IPS-20b (cell line): ENCODE measurements around the gene DUSP16.
"Not testable (repeated sequence)": the region's sequence is repeated elsewhere in the genome, so short reads cannot be mapped to it uniquely, and the experiment has no call there.

Experiments
- H3K27ac ChIP-seq: one replicate; pipeline ENCODE4 v1.5.1; 2013; ENCODE audit warnings: low read length
- H3K27me3 ChIP-seq: 2 replicates; pipeline ENCODE4 v1.6.1; 2013; ENCODE audit warnings: mild to moderate bottlenecking, low read length, inconsistent platforms; ENCODE audit not compliant: insufficient read depth
- H3K36me3 ChIP-seq: 2 replicates; pipeline ENCODE4 v1.6.1; 2013; ENCODE audit warnings: low read depth, mild to moderate bottlenecking, inconsistent platforms, low read length, moderate library complexity; ENCODE audit not compliant: insufficient read depth
- H3K4me1 ChIP-seq: 2 replicates; pipeline ENCODE4 v1.6.1; 2013; ENCODE audit warnings: mild to moderate bottlenecking, control low read depth, inconsistent platforms, low read length, moderate library complexity; ENCODE audit not compliant: insufficient read depth
- H3K4me3 ChIP-seq: 2 replicates; pipeline ENCODE4 v1.5.1; 2013; ENCODE audit warnings: mild to moderate bottlenecking, low read length, inconsistent platforms
- H3K9ac ChIP-seq: 2 replicates; pipeline ENCODE4 v1.6.1; 2013; ENCODE audit warnings: low read depth, mild to moderate bottlenecking, inconsistent platforms, low read length, moderate library complexity
- H3K9me3 ChIP-seq: 2 replicates; pipeline ENCODE4 v1.6.1; 2013; ENCODE audit warnings: mild to moderate bottlenecking, low read depth, low read length, inconsistent platforms; ENCODE audit not compliant: insufficient read depth

DUSP16 gene

DNA sequence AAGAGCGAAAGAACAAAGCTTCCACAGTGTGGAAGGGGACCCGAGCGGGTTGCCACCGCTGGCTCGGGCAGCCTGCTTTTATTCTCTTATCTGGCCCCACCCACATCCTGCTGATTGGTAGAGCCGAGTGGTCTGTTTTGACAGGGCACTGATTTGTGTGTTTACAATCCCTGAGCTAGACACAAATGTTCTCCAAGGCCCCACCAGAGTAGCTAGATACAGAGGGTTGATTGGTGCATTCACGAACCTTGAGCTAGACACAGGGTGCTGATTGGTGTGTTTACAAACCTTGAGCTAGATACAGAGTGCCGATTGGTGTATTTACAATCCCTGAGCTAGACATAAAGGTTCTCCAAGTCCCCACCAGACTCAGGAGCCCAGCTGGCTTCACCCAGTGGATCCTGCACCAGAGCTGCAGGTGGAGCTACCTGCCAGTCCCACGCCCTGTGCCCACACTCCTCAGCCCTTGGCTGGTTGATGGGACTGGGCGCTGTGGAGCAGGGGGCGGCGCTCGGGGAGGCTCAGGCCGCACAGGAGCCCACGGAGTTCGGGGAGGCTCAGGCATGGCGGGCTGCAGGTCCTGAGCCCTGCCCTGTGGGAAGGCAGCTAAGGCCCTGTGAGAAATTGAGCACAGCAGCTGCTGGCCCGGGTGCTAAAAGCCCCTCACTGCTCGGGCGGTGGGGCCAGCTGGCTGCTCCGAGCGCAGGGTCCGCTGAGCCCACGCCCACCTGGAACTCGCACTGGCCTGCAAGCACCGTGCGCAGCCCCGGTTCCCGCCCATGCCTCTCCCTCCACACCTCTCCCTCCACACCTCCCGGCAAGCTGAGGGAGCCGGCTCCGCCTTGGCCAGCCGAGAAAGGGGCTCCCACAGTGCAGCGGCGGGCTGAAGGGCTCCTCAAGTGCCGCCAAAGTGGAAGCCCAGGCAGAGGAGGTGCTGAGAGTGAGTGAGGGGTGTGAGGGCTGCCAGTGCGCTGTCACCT, 90.4 kb downstream of the DUSP16 start:
- H3K27ac ChIP-seq, H3K9ac ChIP-seq, H3K4me3 ChIP-seq, H3K4me1 ChIP-seq, H3K9me3 ChIP-seq, H3K27me3 ChIP-seq: not testable (repeated sequence)
- peaks cover 37% of the 10 kb centered on the region for H3K36me3 ChIP-seq

DNA sequence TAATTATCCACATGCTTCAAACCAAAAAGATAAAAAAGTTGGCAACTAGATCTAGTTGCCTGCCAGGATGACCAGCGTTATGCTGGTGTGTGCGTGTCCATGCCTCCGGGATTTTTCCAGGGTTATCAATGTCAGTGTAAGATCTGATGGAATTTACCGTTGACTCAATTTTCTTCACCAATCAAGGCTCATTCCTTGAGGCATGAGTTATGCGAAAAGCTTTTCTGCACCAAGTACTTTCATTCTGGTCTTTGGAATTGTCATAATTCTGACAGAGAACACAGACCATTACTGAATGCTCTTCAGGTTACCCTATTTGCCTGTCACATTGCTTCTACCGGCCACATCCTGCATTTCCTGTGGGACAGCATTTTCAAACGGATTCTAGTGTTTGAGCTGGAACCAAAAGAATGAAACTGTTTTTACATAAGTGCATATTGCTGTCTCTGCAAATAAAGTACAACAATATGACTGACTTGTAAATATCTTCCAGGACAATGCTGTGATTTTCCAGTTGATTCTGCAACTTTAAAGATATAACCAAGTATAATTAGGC, 91.8 kb downstream of the DUSP16 start:
- H3K27ac ChIP-seq: no peak overlapping the region

DNA sequence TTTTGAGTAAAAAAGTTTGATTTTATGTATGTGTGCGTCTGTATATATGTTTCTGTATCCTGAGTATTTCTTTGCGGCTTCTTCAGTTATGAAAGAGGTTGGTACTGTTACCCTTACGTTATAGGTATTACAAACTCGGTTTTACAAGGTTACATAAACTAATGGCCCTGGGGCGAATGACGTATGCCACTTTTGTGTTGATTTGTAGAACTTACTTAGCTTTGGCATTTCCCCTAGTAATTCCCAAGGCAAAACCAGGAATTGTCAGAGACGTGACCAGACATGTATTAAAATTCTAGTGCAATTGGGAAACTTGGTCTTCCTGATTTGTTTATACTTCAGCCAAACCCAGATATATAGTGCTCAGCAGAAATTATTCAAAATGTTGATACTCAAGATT, 93.3 kb downstream of the DUSP16 start:
- no peak overlapping the region for H3K4me3 ChIP-seq
- H3K9ac ChIP-seq: no peak overlapping the region
- peaks cover 9% of the 10 kb centered on the region; the same call in 1 of the 2 replicates for H3K9me3 ChIP-seq
- H3K36me3 ChIP-seq: peaks cover 8% of the 10 kb centered on the region; the same call in 1 of the 2 replicates
- no peak overlapping the region for H3K27ac ChIP-seq
- no peaks in the 10 kb centered on the region for H3K4me1 ChIP-seq
- H3K27me3 ChIP-seq: no peaks in the 10 kb centered on the region

More for the DNA sequence above, 91.8 kb downstream of the DUSP16 start:
- no peaks in the 10 kb centered on the region for H3K4me1 ChIP-seq
- no peak overlapping the region for H3K9ac ChIP-seq
- H3K36me3 ChIP-seq: peaks cover 22% of the 10 kb centered on the region
- no peaks in the 10 kb centered on the region for H3K27me3 ChIP-seq
- peaks cover 9% of the 10 kb centered on the region; the same call in 1 of the 2 replicates for H3K9me3 ChIP-seq
- H3K4me3 ChIP-seq: no peak overlapping the region

GRCh38 chr12:12468575-12468974, 94.1 kb downstream of the DUSP16 start:
- peaks cover 9% of the 10 kb centered on the region; the same call in 1 of the 2 replicates for H3K9me3 ChIP-seq
- no peak overlapping the region for H3K9ac ChIP-seq
- no peak overlapping the region for H3K4me3 ChIP-seq
- no peak overlapping the region for H3K27ac ChIP-seq
- H3K4me1 ChIP-seq: no peaks in the 10 kb centered on the region
- no peaks in the 10 kb centered on the region for H3K27me3 ChIP-seq
- H3K36me3 ChIP-seq: 0 out of 2 replicates have a peak, but pooled peaks cover 2% of the 10 kb centered on the region

- Histone ChIP-seq H3K9me3 (peaks cover 9% of the 10 kb centered on the region; the same call in 1 of the 2 replicates), H3K4me3 (no peak overlapping the region), H3K27me3 (no peaks in the 10 kb centered on the region), H3K4me1 (no peaks in the 10 kb centered on the region), H3K9ac (no peak overlapping the region), H3K36me3 (no peaks in the 10 kb centered on the region), H3K27ac (no peak overlapping the region)
These were observed 94.9 kb downstream of the DUSP16 start for GRCh38 chr12:12467688-12468261.

GRCh38 chr12:12467264-12467663, 95.4 kb downstream of the DUSP16 start:
- H3K27ac ChIP-seq: no peak overlapping the region

DNA sequence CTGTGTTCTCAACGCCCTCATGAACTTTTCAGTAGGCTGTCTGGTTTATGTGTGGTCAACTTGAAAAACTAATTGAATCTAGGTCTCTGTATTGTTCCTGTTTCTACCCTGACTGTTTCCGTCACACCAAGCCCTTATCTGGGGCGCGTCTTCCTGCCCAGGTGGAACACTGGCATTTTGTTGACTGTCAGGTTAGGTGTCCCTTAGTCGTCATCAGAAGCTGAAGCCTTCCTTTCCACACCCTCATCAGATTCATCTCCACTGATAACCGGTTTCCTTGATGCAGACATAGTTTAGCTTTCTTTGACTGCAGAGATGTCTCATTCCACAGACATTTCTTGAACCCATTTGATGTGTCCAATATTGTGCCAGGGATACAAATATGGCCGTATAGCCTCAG, 96.5 kb downstream of the DUSP16 start:
- no peaks in the 10 kb centered on the region for H3K27me3 ChIP-seq
- peaks cover 9% of the 10 kb centered on the region; the same call in 1 of the 2 replicates for H3K9me3 ChIP-seq
- no peak overlapping the region for H3K9ac ChIP-seq
- H3K4me3 ChIP-seq: no peak overlapping the region
- no peak overlapping the region for H3K27ac ChIP-seq
- no peaks in the 10 kb centered on the region for H3K4me1 ChIP-seq
- no peaks in the 10 kb centered on the region for H3K36me3 ChIP-seq

More at GRCh38 chr12:12467264-12467663, 95.4 kb downstream of the DUSP16 start:
- peaks cover 9% of the 10 kb centered on the region; the same call in 1 of the 2 replicates for H3K9me3 ChIP-seq
- H3K9ac ChIP-seq: no peak overlapping the region
- H3K4me1 ChIP-seq: no peaks in the 10 kb centered on the region
- H3K4me3 ChIP-seq: no peak overlapping the region
- no peaks in the 10 kb centered on the region for H3K36me3 ChIP-seq
- H3K27me3 ChIP-seq: no peaks in the 10 kb centered on the region

DNA sequence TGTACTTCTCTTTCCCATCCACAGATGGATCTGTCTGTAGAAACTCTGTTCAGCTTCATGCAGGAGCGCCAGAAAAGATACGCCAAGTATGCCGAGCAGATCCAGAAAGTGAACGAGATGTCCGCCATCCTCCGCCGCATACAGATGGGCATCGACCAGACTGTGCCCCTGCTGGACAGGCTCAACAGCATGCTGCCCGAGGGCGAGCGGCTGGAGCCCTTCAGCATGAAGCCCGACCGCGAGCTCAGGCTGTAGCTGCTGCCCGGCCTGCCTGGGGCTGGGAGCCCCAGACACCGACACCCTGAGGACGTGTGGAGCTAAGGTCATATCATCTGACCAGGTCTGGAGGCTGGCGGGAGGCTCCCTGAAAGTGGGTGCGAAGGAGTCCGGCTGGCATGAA, 97.1 kb downstream of the DUSP16 start:
- Histone ChIP-seq H3K27me3 (no peaks in the 10 kb centered on the region), H3K4me3 (no peak overlapping the region), H3K36me3 (no peaks in the 10 kb centered on the region), H3K9me3 (peaks cover 4% of the 10 kb centered on the region; the same call in 1 of the 2 replicates), H3K27ac (no peak overlapping the region), H3K4me1 (no peaks in the 10 kb centered on the region), H3K9ac (no peak overlapping the region)

GRCh38 chr12:12461923-12462315, 100.7 kb downstream of the DUSP16 start:
- Histone ChIP-seq H3K4me1 (no peaks in the 10 kb centered on the region), H3K4me3 (no peak overlapping the region), H3K27ac (no peak overlapping the region), H3K9ac (no peak overlapping the region), H3K9me3 (no peaks in the 10 kb centered on the region), H3K36me3 (no peaks in the 10 kb centered on the region), H3K27me3 (no peaks in the 10 kb centered on the region)

- Histone ChIP-seq H3K9ac (no peak overlapping the region), H3K4me1 (no peaks in the 10 kb centered on the region), H3K9me3 (no peaks in the 10 kb centered on the region), H3K27ac (no peak overlapping the region), H3K27me3 (no peaks in the 10 kb centered on the region), H3K4me3 (no peak overlapping the region), H3K36me3 (no peaks in the 10 kb centered on the region)
These were observed 101.4 kb downstream of the DUSP16 start for GRCh38 chr12:12460935-12461922.

GRCh38 chr12:12456637-12457036, 106.0 kb downstream of the DUSP16 start:
- H3K27ac ChIP-seq: no peak overlapping the region
- no peaks in the 10 kb centered on the region for H3K27me3 ChIP-seq
- H3K4me1 ChIP-seq: no peaks in the 10 kb centered on the region; the same call in 1 of the 2 replicates
- no peaks in the 10 kb centered on the region for H3K9me3 ChIP-seq
- H3K4me3 ChIP-seq: no peak overlapping the region
- no peaks in the 10 kb centered on the region for H3K36me3 ChIP-seq
- H3K9ac ChIP-seq: no peak overlapping the region
